HFF-Myc (cell line): ENCODE data around the gene KCNQ1OT1.

Source experiments
- DNase-seq: peaks from one replicate; pipeline ENCODE4 v3.0.0-alpha.2; 2011; ENCODE audit warnings: low read depth; ENCODE audit errors: extremely low read depth
- H3K4me3 ChIP-seq: replicated peaks from 2 replicates; pipeline ENCODE4 v1.5.1; 2011; ENCODE audit warnings: low read depth, mild to moderate bottlenecking, control low read depth, low read length
- CTCF ChIP-seq: IDR thresholded peaks from 2 replicates; pipeline ENCODE4 v1.5.1; 2012; ENCODE audit warnings: mild to moderate bottlenecking, low read depth, low read length, control low read depth; ENCODE audit errors: missing control alignments

KCNQ1OT1 gene

GRCh38 chr11:2558397-2558796 lies 141.4 kb downstream of the KCNQ1OT1 start:
- DNase-seq, result no peak
- TF ChIP-seq CTCF, result no peak
- H3K4me3 ChIP-seq, result no peak overlapping the region
